OCI-LY1 (cell line): ENCODE results near the gene LSP1.

ENCODE experiments used
- H2AFZ ChIP-seq: fragments of 200-600 bp; sonication (generic), shearing (Covaris generic); 2 replicates; pipeline ENCODE4 v1.6.0; 2014; ENCODE audit warnings: antibody characterized with exemption, mild to moderate bottlenecking, low read length
- H3F3A ChIP-seq: fragments of 200-600 bp; sonication (generic), shearing (Covaris generic); 2 replicates; pipeline ENCODE4 v1.6.0; 2014; ENCODE audit warnings: mild to moderate bottlenecking, antibody characterized with exemption, low read length, moderate library complexity; ENCODE audit not compliant: insufficient read depth
- H3K27ac ChIP-seq: fragments of 200-600 bp; sonication (generic); 2 replicates; pipeline ENCODE4 v1.5.1; 2014; ENCODE audit warnings: low read length, mixed run types, mild to moderate bottlenecking, low read depth; ENCODE audit not compliant: poor library complexity, severe bottlenecking
- H3K27me3 ChIP-seq: fragments of 200-600 bp; sonication (generic); 2 replicates; pipeline ENCODE4 v1.6.0; 2014; ENCODE audit warnings: antibody characterized with exemption, mild to moderate bottlenecking, low read length, moderate library complexity; ENCODE audit not compliant: insufficient read depth
- H3K36me3 ChIP-seq: fragments of 200-600 bp; sonication (generic); 2 replicates; pipeline ENCODE4 v1.6.1; 2014; ENCODE audit warnings: mild to moderate bottlenecking, antibody characterized with exemption, low read length, moderate library complexity, mixed read lengths; ENCODE audit not compliant: insufficient read depth
- H3K4me1 ChIP-seq: fragments of 200-600 bp; sonication (generic); 2 replicates; pipeline ENCODE4 v1.5.1; 2014; ENCODE audit warnings: mild to moderate bottlenecking, low read length, moderate library complexity; ENCODE audit not compliant: insufficient read depth, severe bottlenecking
- H3K4me2 ChIP-seq: fragments of 200-600 bp; sonication (generic), shearing (Covaris generic); 2 replicates; pipeline ENCODE4 v1.6.1; 2014; ENCODE audit warnings: low read length
- H3K4me3 ChIP-seq: fragments of 200-600 bp; sonication (generic); 2 replicates; pipeline ENCODE4 v1.5.1; 2014; ENCODE audit warnings: low read length, low read depth, mild to moderate bottlenecking, mixed read lengths; ENCODE audit not compliant: poor library complexity, severe bottlenecking
- H3K79me2 ChIP-seq: fragments of 200-600 bp; shearing (Covaris generic); 2 replicates; pipeline ENCODE4 v1.6.1; 2016; ENCODE audit warnings: mixed run types, low read length, mixed read lengths; ENCODE audit not compliant: insufficient read depth
- H3K9ac ChIP-seq: fragments of 200-600 bp; sonication (generic), shearing (Covaris generic); 2 replicates; pipeline ENCODE4 v1.6.1; 2014; ENCODE audit warnings: mild to moderate bottlenecking, low read length, mixed read lengths
- H3K9me2 ChIP-seq: fragments of 200-600 bp; sonication (generic), shearing (Covaris generic); 2 replicates; pipeline ENCODE4 v1.6.1; 2014; ENCODE audit warnings: low read depth, mild to moderate bottlenecking, low read length, mixed read lengths
- H3K9me3 ChIP-seq: fragments of 200-600 bp; shearing (Covaris generic); 2 replicates; pipeline ENCODE4 v1.6.1; 2014; ENCODE audit warnings: low read length, mixed read lengths
- H4K20me1 ChIP-seq: fragments of 200-600 bp; sonication (generic), shearing (Covaris generic); 2 replicates; pipeline ENCODE4 v1.6.0; 2016; ENCODE audit warnings: mild to moderate bottlenecking, low read length; ENCODE audit not compliant: insufficient read depth
- CTCF ChIP-seq: fragments of 200-600 bp; sonication (generic), shearing (Covaris generic); IDR thresholded peaks from 2 replicates; pipeline ENCODE4 v1.5.1; 2017; ENCODE audit warnings: mild to moderate bottlenecking, antibody characterized with exemption, low read length, moderate library complexity, mixed read lengths
- EZH2 ChIP-seq: fragments of 200-600 bp; sonication (generic), shearing (Covaris generic); IDR thresholded peaks from 2 replicates; pipeline ENCODE4 v1.8.0; 2017; ENCODE audit warnings: borderline replicate concordance, mixed run types, mild to moderate bottlenecking, antibody characterized with exemption, low read length, moderate library complexity, mixed read lengths

The LSP1 gene

DNA sequence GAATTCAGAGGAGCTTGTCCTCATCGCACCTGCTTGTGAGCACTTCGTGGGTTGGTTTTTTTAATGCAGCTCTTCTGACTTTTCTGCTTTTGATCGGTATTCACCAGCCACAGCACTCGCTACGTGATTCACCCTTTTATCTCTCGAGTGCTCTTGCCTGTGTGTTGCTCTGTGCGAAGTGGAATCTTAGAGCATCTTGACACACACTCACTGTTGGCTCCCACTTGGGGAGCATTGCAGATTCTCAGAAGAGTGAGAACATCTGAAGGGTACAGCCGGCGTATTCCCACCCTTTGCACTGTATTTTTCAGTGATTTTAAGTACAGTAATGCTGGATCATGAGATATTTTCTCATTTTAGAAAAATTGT is 77.6 kb downstream of the LSP1 start:
- no peaks in the 10 kb centered on the region for H3K9me2 ChIP-seq
- H3K27me3 ChIP-seq = 0 out of 2 replicates have a peak, but pooled peaks cover 5% of the 10 kb centered on the region
- H3F3A ChIP-seq = no peaks in the 10 kb centered on the region
- no peak overlapping the region for H2AFZ ChIP-seq
- H4K20me1 ChIP-seq = no peaks in the 10 kb centered on the region
- no peak overlapping the region for H3K4me3 ChIP-seq
- no peaks in the 10 kb centered on the region for H3K79me2 ChIP-seq
- no peaks in the 10 kb centered on the region for H3K36me3 ChIP-seq
- no peak overlapping the region for H3K27ac ChIP-seq
- H3K4me2 ChIP-seq = no peak overlapping the region
- TF ChIP-seq EZH2 (no peak), CTCF (no peak)
- H3K4me1 ChIP-seq = no peaks in the 10 kb centered on the region
- H3K9me3 ChIP-seq = no peaks in the 10 kb centered on the region
- no peak overlapping the region for H3K9ac ChIP-seq

DNA sequence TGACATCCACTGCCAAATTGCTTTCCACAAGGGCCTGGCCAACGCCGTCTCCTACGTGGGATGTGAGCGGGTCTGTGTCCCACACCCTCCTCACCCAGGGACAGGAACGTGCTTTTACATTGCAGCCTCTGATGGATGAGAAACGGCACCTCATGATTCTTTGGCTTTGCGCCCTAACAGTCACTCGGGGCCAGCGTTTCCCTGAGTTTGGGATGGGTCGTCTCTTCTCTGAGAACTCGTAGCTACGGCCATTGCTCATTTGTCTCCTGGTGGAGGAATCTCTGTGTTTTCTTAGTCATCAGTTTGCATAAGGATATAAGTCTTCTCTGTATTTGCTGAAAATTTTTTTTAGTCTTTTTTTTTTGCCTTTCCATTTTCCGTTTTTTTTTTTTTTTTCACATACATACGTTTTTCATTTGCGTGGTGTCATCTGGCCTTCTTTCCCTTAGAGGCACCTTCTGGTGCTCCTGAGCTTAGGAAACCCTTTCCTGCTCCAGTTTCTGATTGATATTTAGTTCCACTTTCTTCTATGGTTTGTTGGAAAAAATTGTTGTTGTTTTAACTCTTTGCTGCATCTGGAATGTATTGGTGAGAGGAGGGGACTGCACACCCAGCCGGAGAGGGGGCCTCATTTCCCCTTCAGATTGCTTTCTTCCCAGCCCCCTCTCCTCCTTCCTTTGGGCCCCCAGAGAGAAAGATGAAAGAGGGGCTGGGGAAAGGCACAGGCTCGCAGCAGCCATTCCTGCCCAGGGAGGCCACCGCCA is 78.6 kb downstream of the LSP1 start:
- H4K20me1 ChIP-seq = no peaks in the 10 kb centered on the region
- H2AFZ ChIP-seq = no peak overlapping the region
- TF ChIP-seq EZH2 (no peak), CTCF (no peak)
- no peaks in the 10 kb centered on the region for H3K9me2 ChIP-seq
- no peak overlapping the region for H3K9ac ChIP-seq
- no peaks in the 10 kb centered on the region for H3K4me1 ChIP-seq
- no peak overlapping the region for H3K27ac ChIP-seq
- H3F3A ChIP-seq = no peaks in the 10 kb centered on the region
- H3K9me3 ChIP-seq = no peaks in the 10 kb centered on the region
- no peak overlapping the region for H3K4me2 ChIP-seq
- no peak overlapping the region for H3K4me3 ChIP-seq
- H3K27me3 ChIP-seq = no peaks in the 10 kb centered on the region
- no peaks in the 10 kb centered on the region for H3K79me2 ChIP-seq
- no peaks in the 10 kb centered on the region for H3K36me3 ChIP-seq

DNA sequence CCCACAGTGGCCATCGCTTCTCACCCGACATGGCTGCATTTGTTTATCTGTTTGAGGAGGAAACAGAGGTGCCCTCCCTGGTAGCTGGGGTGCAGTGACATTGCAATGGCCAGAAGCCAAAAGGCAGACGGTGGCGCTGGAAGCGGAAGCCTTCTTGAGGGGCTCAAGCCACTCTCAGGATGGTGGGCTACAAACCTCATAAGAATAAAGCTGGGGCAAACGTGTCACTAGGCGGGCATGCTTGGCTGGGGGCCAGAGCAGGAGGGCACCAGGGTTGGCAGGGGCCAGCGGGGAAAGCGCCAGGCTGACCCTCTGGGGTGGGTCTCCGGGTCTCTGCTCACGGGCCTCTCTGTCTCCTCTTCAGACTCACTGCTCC is 79.2 kb downstream of the LSP1 start:
- Histone ChIP-seq H3K4me3 (no peak overlapping the region), H3K27ac (no peak overlapping the region), H3K9me3 (no peaks in the 10 kb centered on the region), H3K36me3 (no peaks in the 10 kb centered on the region), H2AFZ (no peak overlapping the region), H3K27me3 (no peaks in the 10 kb centered on the region), H4K20me1 (no peaks in the 10 kb centered on the region), H3K9me2 (no peaks in the 10 kb centered on the region), H3K4me2 (no peak overlapping the region), H3K9ac (no peak overlapping the region), H3K4me1 (no peaks in the 10 kb centered on the region), H3K79me2 (no peaks in the 10 kb centered on the region), H3F3A (no peaks in the 10 kb centered on the region)
- TF ChIP-seq EZH2 (no peak), CTCF (no peak)
